Mesendoderm (in vitro differentiated cells): ENCODE data around the gene GNGT2.
"Not testable (repeated sequence)": the region's sequence is repeated elsewhere in the genome, so short reads cannot be mapped to it uniquely, and the experiment has no call there.

Source experiments
- DNase-seq: peaks from one replicate; pipeline ENCODE4 v3.0.0; 2013
- H2AK5ac ChIP-seq: 2 replicates; pipeline ENCODE4 v1.6.1; 2013; ENCODE audit warnings: low read length, inconsistent platforms
- H2BK120ac ChIP-seq: 2 replicates; pipeline ENCODE4 v1.6.1; 2013; ENCODE audit warnings: low read depth, mild to moderate bottlenecking, low read length, moderate library complexity, mixed read lengths
- H2BK15ac ChIP-seq: replicated peaks from 2 replicates; pipeline ENCODE4 v1.6.1; 2013; ENCODE audit warnings: low read depth, mild to moderate bottlenecking, moderate library complexity
- H2BK5ac ChIP-seq: 2 replicates; pipeline ENCODE4 v1.6.1; 2013; ENCODE audit warnings: low read length, inconsistent platforms
- H3K18ac ChIP-seq: 2 replicates; pipeline ENCODE4 v1.6.1; 2013; ENCODE audit warnings: mild to moderate bottlenecking, low read length, mixed read lengths
- H3K23ac ChIP-seq: one replicate; pipeline ENCODE4 v1.6.1; 2013; ENCODE audit warnings: low read length
- H3K27ac ChIP-seq: 2 replicates; pipeline ENCODE4 v1.5.1; 2013; ENCODE audit warnings: low read depth, mild to moderate bottlenecking, inconsistent platforms, low read length, moderate library complexity
- H3K27me3 ChIP-seq: 2 replicates; pipeline ENCODE4 v1.6.1; 2013; ENCODE audit warnings: low read length, control low read depth, mild to moderate bottlenecking, inconsistent platforms; ENCODE audit not compliant: insufficient read depth, poor library complexity
- H3K36me3 ChIP-seq: 2 replicates; pipeline ENCODE4 v1.6.1; 2013; ENCODE audit warnings: low read length, inconsistent platforms; ENCODE audit not compliant: control insufficient read depth, insufficient read depth
- H3K4ac ChIP-seq: one replicate; pipeline ENCODE4 v1.6.1; 2013; ENCODE audit warnings: low read depth, mild to moderate bottlenecking, low read length, moderate library complexity
- H3K4me1 ChIP-seq: 2 replicates; pipeline ENCODE4 v1.6.1; 2013; ENCODE audit warnings: low read depth, low read length, inconsistent platforms; ENCODE audit not compliant: control insufficient read depth
- H3K4me2 ChIP-seq: 2 replicates; pipeline ENCODE4 v1.6.1; 2013; ENCODE audit warnings: low read length
- H3K4me3 ChIP-seq: 2 replicates; pipeline ENCODE4 v1.5.1; 2013; ENCODE audit warnings: mild to moderate bottlenecking, low read length
- H3K56ac ChIP-seq: one replicate; pipeline ENCODE4 v1.6.1; 2013; ENCODE audit warnings: low read length
- H3K79me1 ChIP-seq: 2 replicates; pipeline ENCODE4 v1.6.1; 2013; ENCODE audit warnings: low read length, inconsistent platforms
- H3K79me2 ChIP-seq: 2 replicates; pipeline ENCODE4 v1.6.1; 2013; ENCODE audit warnings: mild to moderate bottlenecking, low read length; ENCODE audit not compliant: control insufficient read depth, insufficient read depth
- H3K9ac ChIP-seq: 2 replicates; pipeline ENCODE4 v1.6.1; 2013; ENCODE audit warnings: low read length, inconsistent platforms
- H4K5ac ChIP-seq: one replicate; pipeline ENCODE4 v1.6.1; 2013; ENCODE audit warnings: low read length
- H4K8ac ChIP-seq: one replicate; pipeline ENCODE4 v1.6.1; 2013; ENCODE audit warnings: low read depth, mild to moderate bottlenecking, control low read depth, low read length, moderate library complexity
- WGBS: extraction: QIAGEN DNeasy Blood & Tissue Kit; methylation state at CpG from one replicate; pipeline ENCODE4 v1.1.7; 2013; ENCODE audit warnings: low lambda C conversion rate, missing lambda C conversion rate; ENCODE audit not compliant: insufficient coverage; ENCODE audit errors: extremely low coverage; 5-methylcytosine and 5-hydroxymethylcytosine counted together

Gene GNGT2

DNA sequence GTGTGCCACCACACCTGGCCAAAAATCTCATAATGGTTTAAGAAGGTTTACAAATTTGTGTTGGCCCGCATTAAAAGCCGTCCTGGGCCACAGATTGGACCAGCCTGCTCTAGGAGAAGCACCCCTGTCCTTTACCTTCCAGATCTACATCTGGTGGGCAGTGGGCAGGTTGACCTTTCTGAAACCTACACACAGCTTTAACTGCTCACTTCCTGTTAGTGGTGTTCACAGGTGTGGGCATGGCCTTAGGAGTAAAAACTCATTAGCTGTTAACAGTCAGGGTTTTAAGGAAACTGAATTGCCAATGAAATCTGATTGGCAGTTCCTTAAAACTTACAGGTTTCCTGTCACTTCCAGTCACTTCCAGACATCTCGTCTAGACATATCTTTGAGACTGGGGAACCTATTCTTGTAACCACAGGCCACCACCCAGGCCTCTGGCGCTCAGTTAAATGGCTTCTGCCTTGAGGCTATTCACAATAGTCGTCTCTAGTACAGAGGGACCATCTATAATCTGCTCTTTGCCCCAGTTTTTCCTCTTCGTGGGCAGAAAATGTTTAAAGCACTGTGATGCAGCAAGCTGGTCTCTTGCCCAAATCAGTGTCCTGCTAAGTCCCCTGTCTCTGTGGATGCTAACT is 29.3 kb downstream of the GNGT2 start:
- WGBS, result no CpG with 5 or more reads among the region's 6 CpGs
- Histone ChIP-seq H2BK5ac (no peak overlapping the region), H3K4me2 (no peak overlapping the region), H3K36me3 (no peaks in the 10 kb centered on the region), H3K23ac (no peak overlapping the region), H3K4me1 (no peaks in the 10 kb centered on the region), H3K18ac (no peak overlapping the region), H3K79me2 (no peaks in the 10 kb centered on the region), H4K8ac (no peak overlapping the region), H3K79me1 (no peaks in the 10 kb centered on the region), H2AK5ac (no peak overlapping the region), H3K56ac (no peak overlapping the region), H3K27me3 (no peaks in the 10 kb centered on the region), H3K4me3 (no peak overlapping the region), H3K4ac (no peak overlapping the region), H4K5ac (no peak overlapping the region), H2BK15ac (no peak overlapping the region), H2BK120ac (no peak overlapping the region), H3K9ac (no peak overlapping the region), H3K27ac (no peak overlapping the region)
- peak; percentile 41 for DNase-seq

DNA sequence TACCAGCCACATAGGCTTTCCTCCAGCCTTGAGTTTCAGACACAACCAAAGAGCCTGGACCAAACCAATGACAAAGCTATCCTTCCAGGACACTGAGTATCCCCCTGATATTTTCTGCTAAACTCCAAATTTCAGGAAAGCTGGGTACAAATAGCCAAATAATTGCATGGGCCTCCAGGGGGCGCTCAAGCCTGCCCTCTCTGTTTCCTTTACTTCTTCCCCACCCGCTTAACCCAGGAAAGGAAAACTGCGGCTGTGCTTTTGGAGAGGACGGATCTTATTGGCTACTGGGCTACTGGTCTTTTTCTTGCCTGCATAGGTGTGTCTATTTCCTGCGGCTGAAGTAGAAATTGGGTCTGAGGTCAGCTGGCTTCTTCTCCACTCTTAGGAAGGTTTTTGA is 30.1 kb downstream of the GNGT2 start:
- no peak overlapping the region for H3K23ac ChIP-seq
- H3K27ac ChIP-seq, result no peak overlapping the region
- no peaks in the 10 kb centered on the region for H3K79me1 ChIP-seq
- WGBS, result no CpG with 5 or more reads among the region's 5 CpGs
- DNase-seq, result peak; percentile 72
- no peaks in the 10 kb centered on the region for H3K79me2 ChIP-seq
- no peaks in the 10 kb centered on the region for H3K36me3 ChIP-seq
- H4K8ac ChIP-seq, result no peak overlapping the region
- no peak overlapping the region for H3K4ac ChIP-seq
- no peak overlapping the region for H3K4me2 ChIP-seq
- no peak overlapping the region for H3K4me3 ChIP-seq
- H2BK15ac ChIP-seq, result no peak overlapping the region
- no peak overlapping the region for H3K9ac ChIP-seq
- no peak overlapping the region for H2BK5ac ChIP-seq
- H2BK120ac ChIP-seq, result no peak overlapping the region
- no peaks in the 10 kb centered on the region for H3K4me1 ChIP-seq
- no peak overlapping the region for H3K18ac ChIP-seq
- H3K56ac ChIP-seq, result no peak overlapping the region
- no peaks in the 10 kb centered on the region for H3K27me3 ChIP-seq
- no peak overlapping the region for H2AK5ac ChIP-seq
- no peak overlapping the region for H4K5ac ChIP-seq

DNA sequence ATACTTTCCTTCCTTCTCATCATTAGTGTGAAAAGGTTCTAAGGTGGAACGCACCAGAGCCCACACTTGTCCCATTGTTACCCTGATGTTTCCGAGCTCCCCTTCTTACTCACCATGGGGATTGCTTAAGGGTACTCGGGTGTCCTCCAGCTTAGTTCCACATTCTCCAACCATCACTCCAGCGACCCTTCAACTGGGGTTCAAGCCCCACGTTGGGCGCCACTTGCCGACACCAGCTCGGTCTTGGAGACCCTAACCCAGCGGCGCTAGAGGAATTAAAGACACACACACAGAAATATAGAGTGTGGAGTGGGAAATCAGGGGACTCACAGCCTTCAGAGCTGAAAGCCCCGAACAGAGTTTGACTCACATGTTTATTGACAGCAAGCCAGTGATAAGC is 34.4 kb downstream of the GNGT2 start:
- not testable (repeated sequence) for H3K56ac ChIP-seq, H3K23ac ChIP-seq, H2BK15ac ChIP-seq, H3K9ac ChIP-seq, H3K4me2 ChIP-seq, H3K36me3 ChIP-seq, H3K27me3 ChIP-seq, H3K79me2 ChIP-seq, H2BK120ac ChIP-seq, H3K4me1 ChIP-seq, H3K27ac ChIP-seq, H3K79me1 ChIP-seq, H2BK5ac ChIP-seq, H4K8ac ChIP-seq, H3K4ac ChIP-seq, H4K5ac ChIP-seq, DNase-seq, H3K4me3 ChIP-seq, H3K18ac ChIP-seq, H2AK5ac ChIP-seq
- no CpG with 5 or more reads among the region's 11 CpGs for WGBS

DNA sequence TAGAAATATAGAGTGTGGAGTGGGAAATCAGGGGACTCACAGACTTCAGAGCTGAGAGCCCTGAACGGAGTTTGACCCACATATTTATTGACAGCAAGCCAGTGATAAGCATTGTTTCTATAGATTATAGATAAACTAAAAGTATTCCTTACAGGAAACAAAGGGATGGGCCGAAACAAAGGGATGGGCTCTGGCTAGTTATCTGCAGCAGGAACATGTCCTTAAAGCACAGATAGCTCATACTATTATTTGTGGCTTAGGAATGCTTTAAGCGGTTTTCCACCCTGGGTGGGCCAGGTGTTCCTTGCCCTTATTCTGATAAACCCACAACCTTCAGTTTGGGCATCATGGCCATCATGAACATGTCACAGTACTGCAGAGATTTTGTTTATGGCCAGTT is 39.7 kb downstream of the GNGT2 start:
- not testable (repeated sequence) for H4K5ac ChIP-seq, H3K18ac ChIP-seq, H3K27ac ChIP-seq, H3K23ac ChIP-seq, H3K79me2 ChIP-seq, H3K4me2 ChIP-seq, H3K4me1 ChIP-seq, H4K8ac ChIP-seq, H2AK5ac ChIP-seq, H3K4ac ChIP-seq, H2BK5ac ChIP-seq, H2BK15ac ChIP-seq, H3K27me3 ChIP-seq, DNase-seq, H3K9ac ChIP-seq, H3K79me1 ChIP-seq, H3K36me3 ChIP-seq, H3K4me3 ChIP-seq, H2BK120ac ChIP-seq, H3K56ac ChIP-seq
- WGBS, result no CpG with 5 or more reads among the region's 3 CpGs

DNA sequence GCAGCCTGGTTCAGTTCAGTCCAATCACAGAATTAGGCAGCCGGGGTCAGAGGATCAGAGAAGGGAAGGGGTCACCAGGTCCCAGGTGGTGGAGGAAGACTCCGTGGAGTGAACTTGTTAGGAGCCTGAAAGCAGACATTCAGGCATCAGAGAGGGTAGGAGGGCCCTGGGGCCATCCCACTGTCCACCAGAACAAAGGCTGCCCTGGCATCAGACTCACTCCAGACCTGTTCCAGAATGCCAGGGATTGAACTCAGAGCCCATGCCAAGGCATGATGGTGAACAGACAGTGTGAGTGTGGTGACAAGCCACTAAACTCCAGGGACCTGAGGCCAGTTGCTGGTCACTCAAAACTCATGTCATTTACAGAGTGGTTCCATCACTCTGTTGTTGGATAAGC is 40.2 kb downstream of the GNGT2 start:
- no peak overlapping the region for H3K4me2 ChIP-seq
- no peak overlapping the region for H3K27ac ChIP-seq
- no peak for DNase-seq
- no peak overlapping the region for H3K56ac ChIP-seq
- H2BK120ac ChIP-seq, result no peak overlapping the region
- H3K4me1 ChIP-seq, result no peaks in the 10 kb centered on the region
- H3K18ac ChIP-seq, result no peak overlapping the region
- H3K4ac ChIP-seq, result no peak overlapping the region
- H3K23ac ChIP-seq, result no peak overlapping the region
- WGBS, result no CpG with 5 or more reads among the region's 2 CpGs
- H3K79me1 ChIP-seq, result no peaks in the 10 kb centered on the region
- H4K5ac ChIP-seq, result no peak overlapping the region
- H3K79me2 ChIP-seq, result no peaks in the 10 kb centered on the region
- H3K4me3 ChIP-seq, result no peak overlapping the region
- no peak overlapping the region for H2BK5ac ChIP-seq
- no peak overlapping the region for H3K9ac ChIP-seq
- no peak overlapping the region for H2AK5ac ChIP-seq
- H4K8ac ChIP-seq, result no peak overlapping the region
- H3K27me3 ChIP-seq, result no peaks in the 10 kb centered on the region
- H3K36me3 ChIP-seq, result no peaks in the 10 kb centered on the region
- H2BK15ac ChIP-seq, result no peak overlapping the region

DNA sequence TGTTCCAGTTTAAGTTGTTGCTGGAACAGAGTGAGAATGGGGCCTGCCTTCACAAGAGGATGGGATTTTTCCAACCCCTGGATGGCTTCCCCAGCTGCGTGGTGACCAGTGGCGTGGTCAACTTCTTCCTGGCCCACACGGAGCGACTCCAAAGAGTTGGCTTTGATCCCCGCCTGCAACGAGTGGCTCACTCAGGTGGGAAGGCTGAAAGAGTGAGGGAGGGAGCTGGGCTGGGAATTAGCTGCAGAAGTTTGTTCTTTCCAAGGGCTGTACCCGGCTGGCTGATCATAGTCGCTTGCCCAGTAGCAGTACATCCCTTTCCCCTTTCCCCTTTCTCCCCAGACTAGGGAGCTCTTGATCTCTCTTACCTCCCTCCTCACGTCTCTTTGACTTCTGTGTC is 41.7 kb downstream of the GNGT2 start:
- no CpG with 5 or more reads among the region's 9 CpGs for whole genome bisulfite sequencing
- Histone ChIP-seq H3K79me2 (no peaks in the 10 kb centered on the region), H2BK5ac (no peak overlapping the region), H3K23ac (no peak overlapping the region), H3K4me2 (no peak overlapping the region), H2BK15ac (no peak overlapping the region), H3K18ac (no peak overlapping the region), H4K5ac (no peak overlapping the region), H3K4me1 (no peaks in the 10 kb centered on the region), H3K4ac (no peak overlapping the region), H3K27me3 (no peaks in the 10 kb centered on the region), H3K9ac (no peak overlapping the region), H3K56ac (no peak overlapping the region), H3K4me3 (no peak overlapping the region), H3K27ac (no peak overlapping the region), H3K36me3 (no peaks in the 10 kb centered on the region), H4K8ac (no peak overlapping the region), H3K79me1 (no peaks in the 10 kb centered on the region), H2AK5ac (no peak overlapping the region), H2BK120ac (no peak overlapping the region)
- no peak for DNase-seq
